ENCODE results near the gene CCNQ.

Gene CCNQ

DNA sequence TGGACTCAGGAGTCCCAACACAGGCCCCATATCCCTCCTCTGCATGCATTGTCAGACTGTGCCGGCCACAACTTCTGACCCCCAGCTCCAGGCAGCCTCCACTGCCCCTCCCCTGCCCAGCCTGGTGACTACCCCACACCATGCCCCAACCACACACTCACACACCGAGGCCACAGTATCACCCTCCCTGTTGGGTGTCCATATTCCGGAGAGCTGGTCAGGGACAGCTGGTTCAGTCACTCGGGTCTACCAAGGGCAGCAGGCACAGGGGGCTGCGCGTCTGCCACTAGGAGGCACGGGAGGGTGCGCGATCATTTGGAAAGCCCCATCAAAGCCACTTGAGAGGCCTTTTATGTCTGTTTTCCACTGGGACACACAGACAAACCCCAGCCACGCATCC is 26.3 kb downstream of the CCNQ start:
- no peak for ATAC-seq
- DNase-seq, result no peak

DNA sequence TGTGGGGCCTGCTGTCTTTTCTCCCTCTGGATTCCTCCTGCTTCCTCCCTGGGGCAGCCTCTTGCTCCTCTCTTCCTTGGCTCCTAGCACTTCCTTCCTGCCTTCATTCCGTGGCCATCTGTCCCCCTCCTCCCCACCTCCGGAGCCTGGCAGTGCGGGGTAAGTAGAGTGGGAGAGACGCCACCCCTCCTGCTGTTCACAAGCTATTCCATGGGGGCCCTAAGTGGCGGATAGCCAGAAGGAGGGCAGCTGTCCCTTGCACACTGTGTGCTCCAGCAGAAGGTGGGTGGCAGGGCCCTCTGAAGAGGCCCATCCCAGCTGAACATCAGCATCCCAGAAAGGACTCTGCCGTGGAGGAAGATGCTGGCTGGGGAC is 27.4 kb downstream of the CCNQ start:
- no peak for DNase-seq
- ATAC-seq, result no peak

DNA sequence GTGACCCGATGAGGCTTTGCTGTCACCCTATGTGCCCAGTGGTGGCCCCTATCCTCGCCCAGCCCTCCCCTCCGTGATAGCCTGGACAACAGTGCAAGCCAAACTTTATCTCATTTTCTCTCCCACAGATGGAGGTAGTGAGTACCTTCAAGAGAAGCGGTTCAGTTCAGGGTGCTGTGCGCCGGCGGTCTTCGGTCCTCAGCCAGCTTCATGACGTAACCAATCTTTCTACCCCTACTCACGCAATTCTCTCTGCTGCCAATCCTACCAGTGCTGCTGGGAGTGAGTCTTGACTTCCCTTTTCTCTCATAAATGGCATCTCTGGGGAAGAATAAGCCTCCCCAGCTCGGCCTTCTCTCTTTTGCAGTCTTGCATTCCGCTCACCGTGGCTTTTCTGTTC is 29.5 kb downstream of the CCNQ start:
- ATAC-seq (no peak), DNase-seq (no peak)

- ATAC-seq, result no peak
- no peak for DNase-seq
These were observed 30.4 kb downstream of the CCNQ start for GRCh38 chrX:153568451-153569011.

GRCh38 chrX:153565996-153566580 is 32.9 kb downstream of the CCNQ start:
- ATAC-seq (no peak), DNase-seq (no peak)

GRCh38 chrX:153564047-153564606 is 34.8 kb downstream of the CCNQ start:
- no peak for ATAC-seq
- DNase-seq, result no peak

DNA sequence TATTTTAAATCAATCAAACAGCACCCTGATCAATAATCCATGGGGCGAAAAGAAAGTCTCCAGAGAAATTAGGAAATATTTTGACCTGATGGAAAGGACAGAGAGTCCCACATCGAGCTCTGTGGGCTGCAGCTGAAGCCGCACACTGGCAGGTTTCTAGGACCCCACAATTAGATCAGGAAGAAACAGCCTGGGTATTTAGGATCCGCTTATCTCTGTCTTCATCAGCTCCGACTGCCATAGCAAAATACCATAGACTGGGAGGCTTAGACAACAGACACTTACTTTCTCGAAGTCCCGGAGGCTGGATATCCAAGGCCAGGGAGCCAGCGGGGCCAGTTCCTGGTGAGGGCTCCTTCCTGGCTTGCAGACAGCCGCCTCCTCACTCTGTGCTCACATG is 36.4 kb downstream of the CCNQ start:
- DNase-seq, result no peak
- ATAC-seq, result no peak

DNA sequence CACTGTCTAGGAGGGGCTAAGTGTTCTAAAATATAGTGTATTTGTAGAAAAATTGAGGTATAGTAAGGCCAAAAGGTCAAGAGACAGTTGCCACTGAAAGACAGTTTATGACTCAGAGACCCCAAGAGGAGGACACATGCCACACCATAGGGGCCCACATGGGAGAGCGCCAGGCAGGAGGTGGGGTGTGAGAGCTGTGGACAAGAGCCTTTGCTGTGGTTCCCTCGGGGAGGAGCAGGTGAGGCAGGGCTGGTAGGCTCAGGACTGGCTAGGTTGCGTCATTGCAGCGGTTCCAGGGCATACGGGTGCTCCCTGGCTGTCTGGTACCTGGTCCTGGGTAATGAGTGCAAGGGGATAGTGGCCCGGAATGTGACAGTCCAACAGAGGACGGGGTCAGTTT is 37.6 kb downstream of the CCNQ start:
- DNase-seq (no peak), ATAC-seq (no peak)

- no peak for ATAC-seq
- DNase-seq, result no peak
These were observed 38.5 kb downstream of the CCNQ start for GRCh38 chrX:153560466-153560865.

DNA sequence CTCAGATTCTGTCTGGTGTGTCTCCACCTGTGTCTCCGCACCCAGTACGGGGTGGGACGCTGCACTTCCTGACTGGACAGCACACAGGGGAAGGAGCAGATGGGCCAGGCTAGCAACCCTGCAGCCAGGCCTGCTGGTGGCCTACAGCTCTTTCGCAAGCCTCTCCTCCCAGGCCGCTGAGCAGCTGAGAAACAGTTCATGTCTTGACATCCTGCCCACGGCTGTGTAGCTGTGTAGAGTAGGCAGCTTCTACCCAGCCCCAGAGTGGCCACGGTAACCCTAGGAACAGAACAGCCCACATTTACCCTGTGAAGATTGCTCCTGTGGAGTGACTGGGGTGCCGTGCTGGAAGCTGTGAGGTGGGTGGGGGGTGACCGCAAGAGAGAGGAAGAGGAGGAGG is 38.9 kb downstream of the CCNQ start:
- ATAC-seq (peak; percentile 3), DNase-seq (no peak)

GRCh38 chrX:153557618-153558355 is 41.2 kb downstream of the CCNQ start:
- ATAC-seq (no peak), DNase-seq (no peak)

DNA sequence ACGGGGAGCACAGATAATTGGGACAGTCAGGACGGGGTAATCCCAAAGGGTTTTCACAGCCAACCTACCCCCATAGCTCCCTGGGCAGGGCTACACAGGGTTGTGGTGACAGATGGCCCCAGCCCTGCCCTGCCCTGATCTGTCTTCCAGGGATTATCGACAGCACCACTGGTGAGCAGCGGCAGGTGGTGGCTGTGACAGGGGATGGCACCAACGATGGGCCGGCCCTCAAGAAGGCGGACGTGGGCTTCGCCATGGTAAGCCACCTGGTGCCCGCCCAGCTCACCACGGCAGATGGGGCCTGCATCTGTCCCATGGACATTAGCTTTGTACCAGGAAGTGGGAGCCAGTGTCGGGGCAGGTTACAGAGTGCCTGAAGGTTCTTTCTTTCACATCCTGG is 42.2 kb downstream of the CCNQ start:
- no peak for DNase-seq

GRCh38 chrX:153554519-153555167 is 44.3 kb downstream of the CCNQ start:
- peak; percentile 54 for DNase-seq
- peak; percentile 70 for ATAC-seq

More for the DNA sequence above, 42.2 kb downstream of the CCNQ start:
- ATAC-seq, result no peak

GRCh38 chrX:153551135-153551534 is 47.8 kb downstream of the CCNQ start:
- DNase-seq, result no peak
- no peak for ATAC-seq

GRCh38 chrX:153549807-153550206 is 49.1 kb downstream of the CCNQ start:
- DNase-seq (no peak), ATAC-seq (no peak)

GRCh38 chrX:153549231-153549630 is 49.7 kb downstream of the CCNQ start:
- no peak for DNase-seq
- no peak for ATAC-seq

DNA sequence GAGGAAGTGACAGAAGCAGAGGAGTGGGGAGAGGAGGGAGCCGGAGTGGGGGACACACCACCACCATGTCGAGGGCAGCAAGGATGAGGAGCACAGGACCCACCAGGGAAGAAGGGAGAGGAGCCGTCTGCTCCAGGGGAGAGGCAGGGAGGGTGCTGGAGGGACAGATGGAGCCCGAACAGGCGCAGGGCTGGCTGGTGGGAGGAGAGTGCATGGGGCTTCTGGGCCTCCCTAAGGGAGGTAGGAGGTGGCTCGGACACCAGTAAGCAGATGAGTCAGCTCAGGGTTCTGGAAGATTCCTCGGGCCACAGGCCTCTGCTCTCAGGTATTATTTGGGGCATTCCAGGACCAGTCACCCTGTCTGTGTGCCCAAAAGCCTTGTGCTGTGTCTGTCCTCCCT is 51.7 kb downstream of the CCNQ start:
- DNase-seq (no peak), ATAC-seq (no peak)

DNA sequence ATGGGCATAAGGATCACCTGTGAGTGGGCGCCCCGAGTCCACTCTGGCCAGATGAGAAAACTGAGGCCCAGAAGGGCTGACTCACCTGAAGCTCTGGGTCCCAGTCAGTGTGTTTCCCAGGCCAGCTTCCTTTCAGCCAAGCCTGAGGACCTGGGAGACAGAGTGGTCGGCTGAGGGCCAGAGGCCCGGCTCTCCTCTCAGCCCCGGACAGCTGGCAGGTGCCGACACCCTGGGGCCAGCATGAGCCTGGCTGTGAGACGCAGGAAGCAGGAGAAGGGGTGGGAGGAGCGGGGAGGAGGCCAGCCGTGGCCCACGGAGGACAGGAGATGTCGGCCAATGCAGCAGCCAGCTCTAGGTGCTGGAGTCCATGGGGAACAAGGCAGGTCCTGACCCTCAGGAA is 52.6 kb downstream of the CCNQ start:
- ATAC-seq (no peak), DNase-seq (no peak)

DNA sequence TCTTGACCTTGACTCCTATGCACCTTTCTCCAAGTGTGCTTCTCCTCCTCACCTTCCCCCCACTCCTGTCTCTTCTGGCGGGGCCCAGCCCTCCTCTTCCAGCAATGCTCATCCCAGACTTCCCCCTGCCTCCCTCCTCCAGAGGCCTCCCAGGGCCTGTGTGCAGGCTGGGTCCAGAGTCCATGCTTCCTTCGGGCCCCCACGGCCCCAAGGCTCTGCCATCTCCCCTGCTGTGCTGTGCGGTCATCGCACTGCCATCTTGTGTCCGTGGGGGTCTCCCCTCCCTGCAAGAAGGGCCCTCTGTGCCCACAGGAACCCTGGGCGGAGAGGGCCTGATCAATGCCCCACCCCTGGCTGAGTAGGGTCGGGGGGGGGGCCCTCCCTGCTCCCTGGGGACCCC is 54.2 kb downstream of the CCNQ start:
- ATAC-seq (no peak), DNase-seq (no peak)

DNA sequence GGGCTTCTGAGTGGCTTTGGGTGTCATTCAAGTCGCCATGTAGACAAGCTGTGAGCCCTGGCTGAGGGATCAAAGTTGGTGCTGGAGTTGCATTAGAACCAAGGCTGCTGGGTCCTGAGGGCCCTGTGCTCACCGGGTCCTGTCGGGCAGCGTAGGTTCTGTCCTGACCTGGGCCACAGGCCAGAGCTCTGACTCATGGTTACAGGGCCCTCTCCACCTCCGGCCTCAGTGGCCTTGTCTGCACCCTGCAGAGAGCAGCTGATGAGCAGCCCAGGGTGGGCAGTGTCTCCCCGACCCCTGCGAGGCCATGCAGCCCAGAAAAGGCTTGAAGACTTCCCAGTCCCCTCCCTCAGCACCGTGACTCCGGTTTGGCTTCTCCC is 59.0 kb downstream of the CCNQ start:
- DNase-seq, result no peak
- ATAC-seq, result no peak

GRCh38 chrX:153539171-153539978 is 59.6 kb downstream of the CCNQ start:
- DNase-seq (peak; percentile 66), ATAC-seq (peak; percentile 75)

DNA sequence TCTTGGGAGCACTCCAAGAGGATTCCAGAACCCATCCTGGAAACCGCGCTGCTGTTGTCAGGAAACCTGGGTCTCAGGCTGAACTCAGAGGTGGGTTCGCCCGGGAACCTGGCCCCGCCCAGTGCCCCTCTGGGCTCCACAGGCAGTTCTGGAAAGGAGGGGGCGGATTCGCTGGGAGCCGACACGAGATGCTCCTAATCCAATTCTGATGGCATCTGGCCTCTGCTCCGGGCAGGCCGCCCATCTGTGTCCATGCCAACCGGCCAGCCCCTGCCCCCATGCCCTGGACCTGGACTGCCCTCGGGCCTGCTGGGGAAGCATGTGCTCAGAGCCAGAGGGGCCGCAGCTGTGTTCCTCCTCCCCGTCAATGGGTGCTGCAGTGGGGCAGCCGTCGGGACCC is 60.5 kb downstream of the CCNQ start:
- no peak for ATAC-seq
- DNase-seq, result no peak
